ENCODE data around the gene SEMA3G. TPM values are rescaled to one million over a fixed set of nuclear protein-coding genes. Genes with fewer than 3 reads are reported as not detected.

The SEMA3G gene
- total RNA-seq, result 0.35 to 0.80 TPM (median 0.66 TPM) in 3 replicates

DNA sequence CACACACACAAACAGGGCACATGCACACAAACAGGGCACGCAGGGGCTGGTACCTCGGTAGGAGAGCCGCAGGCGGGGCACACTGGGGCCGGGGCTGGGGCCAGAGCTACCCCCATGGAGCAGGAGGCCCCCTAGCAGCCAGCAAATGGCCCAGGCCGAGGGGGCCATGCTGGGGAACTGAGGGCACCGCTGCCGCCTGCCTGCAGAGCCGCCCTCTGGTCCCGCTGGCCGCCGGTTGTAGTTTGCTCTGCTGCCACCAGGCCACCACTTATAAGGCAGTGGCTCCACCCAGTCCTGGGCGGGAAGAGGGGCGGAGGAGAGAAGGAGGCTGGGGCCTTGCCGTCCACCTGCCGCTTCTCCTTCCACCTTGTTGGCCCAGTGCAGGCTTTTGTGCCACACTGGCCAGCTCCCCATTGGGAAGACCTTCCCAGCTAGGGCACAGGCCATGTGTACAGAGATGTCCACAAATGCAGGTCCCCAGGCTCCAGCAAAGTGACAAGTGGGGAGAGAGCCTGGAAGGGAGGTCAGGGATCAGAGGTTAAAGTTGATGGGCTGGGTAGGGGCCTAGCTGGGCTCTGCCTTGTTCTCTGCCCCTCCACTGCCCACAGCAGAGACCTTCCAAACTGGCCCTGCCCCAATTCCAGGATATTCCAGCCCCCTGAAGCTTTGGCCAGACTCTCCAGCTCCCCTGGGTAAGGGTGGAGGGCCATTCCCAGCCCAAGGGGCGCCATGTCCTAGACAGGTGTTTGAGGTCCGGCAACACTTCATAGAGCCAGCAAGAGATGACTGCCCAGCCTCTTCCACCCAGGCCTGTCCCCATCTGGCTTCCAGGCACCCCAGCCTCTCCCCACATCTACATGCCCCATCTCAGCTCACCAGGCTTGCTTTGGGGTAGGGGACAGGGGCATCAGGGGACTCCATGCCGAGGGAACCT is at the start of gene SEMA3G:
Gene SEMA3G, minus strand, starts transcription at position 244 of the 934 bp plus-strand sequence. Its CDS starts 76 bp downstream, at position 168.
- H3K36me3 Mint-ChIP-seq, result no peaks in the 10 kb centered on the region
- H3K4me1 Mint-ChIP-seq, result peaks cover 11% of the 10 kb centered on the region
- H3K4me3 Mint-ChIP-seq, result no peak within 1 kb of the TSS
- TF ChIP-seq, protein P1, sequence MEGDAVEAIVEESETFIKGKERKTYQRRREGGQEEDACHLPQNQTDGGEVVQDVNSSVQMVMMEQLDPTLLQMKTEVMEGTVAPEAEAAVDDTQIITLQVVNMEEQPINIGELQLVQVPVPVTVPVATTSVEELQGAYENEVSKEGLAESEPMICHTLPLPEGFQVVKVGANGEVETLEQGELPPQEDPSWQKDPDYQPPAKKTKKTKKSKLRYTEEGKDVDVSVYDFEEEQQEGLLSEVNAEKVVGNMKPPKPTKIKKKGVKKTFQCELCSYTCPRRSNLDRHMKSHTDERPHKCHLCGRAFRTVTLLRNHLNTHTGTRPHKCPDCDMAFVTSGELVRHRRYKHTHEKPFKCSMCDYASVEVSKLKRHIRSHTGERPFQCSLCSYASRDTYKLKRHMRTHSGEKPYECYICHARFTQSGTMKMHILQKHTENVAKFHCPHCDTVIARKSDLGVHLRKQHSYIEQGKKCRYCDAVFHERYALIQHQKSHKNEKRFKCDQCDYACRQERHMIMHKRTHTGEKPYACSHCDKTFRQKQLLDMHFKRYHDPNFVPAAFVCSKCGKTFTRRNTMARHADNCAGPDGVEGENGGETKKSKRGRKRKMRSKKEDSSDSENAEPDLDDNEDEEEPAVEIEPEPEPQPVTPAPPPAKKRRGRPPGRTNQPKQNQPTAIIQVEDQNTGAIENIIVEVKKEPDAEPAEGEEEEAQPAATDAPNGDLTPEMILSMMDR (IDR thresholded peaks at IDR 0.05; ENCODE audit: unreplicated experiment), result peak; percentile 54
- H3K9me3 Mint-ChIP-seq, result no peaks in the 10 kb centered on the region
- no peaks in the 10 kb centered on the region for H3K27me3 Mint-ChIP-seq (ENCODE audit: low read depth)
- H3K27ac Mint-ChIP-seq, result no peak within 1 kb of the TSS
- DNase-seq (ENCODE audit: low spot score in 2 of 2, unreplicated experiment in 2 of 2), result no peak

DNA sequence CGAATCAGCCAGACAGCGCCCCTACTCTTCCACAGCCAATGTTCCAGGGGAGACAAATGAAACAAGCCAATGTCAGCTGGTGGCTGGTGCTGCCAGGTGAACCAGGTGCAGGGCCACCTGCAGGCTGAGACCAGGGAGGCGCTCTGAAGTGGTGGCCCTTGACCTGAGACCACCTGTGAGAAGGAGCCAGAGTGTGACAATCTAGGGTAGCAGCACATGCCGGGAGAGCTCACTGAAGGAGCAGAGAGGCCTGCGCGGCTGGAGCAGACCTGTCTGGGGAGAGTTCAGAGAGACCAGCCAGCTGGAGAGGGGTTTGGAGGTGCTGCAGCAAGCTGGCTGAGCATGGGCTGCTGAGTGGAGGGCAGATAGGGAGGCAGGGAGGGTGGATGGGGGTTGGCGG is 49.5 kb upstream of the SEMA3G start:
- H3K27me3 Mint-ChIP-seq (ENCODE audit: low read depth), result no peaks in the 10 kb centered on the region
- TF ChIP-seq, protein P1 (IDR thresholded peaks at IDR 0.05; ENCODE audit: unreplicated experiment), result no peak
- H3K9me3 Mint-ChIP-seq, result no peaks in the 10 kb centered on the region
- H3K4me1 Mint-ChIP-seq, result peaks cover 4% of the 10 kb centered on the region
- H3K27ac Mint-ChIP-seq, result peak overlapping the region; percentile 80
- no peak for DNase-seq (ENCODE audit: low spot score in 2 of 2, unreplicated experiment in 2 of 2)
- H3K36me3 Mint-ChIP-seq, result peaks cover 19% of the 10 kb centered on the region
- H3K4me3 Mint-ChIP-seq, result no peak overlapping the region

DNA sequence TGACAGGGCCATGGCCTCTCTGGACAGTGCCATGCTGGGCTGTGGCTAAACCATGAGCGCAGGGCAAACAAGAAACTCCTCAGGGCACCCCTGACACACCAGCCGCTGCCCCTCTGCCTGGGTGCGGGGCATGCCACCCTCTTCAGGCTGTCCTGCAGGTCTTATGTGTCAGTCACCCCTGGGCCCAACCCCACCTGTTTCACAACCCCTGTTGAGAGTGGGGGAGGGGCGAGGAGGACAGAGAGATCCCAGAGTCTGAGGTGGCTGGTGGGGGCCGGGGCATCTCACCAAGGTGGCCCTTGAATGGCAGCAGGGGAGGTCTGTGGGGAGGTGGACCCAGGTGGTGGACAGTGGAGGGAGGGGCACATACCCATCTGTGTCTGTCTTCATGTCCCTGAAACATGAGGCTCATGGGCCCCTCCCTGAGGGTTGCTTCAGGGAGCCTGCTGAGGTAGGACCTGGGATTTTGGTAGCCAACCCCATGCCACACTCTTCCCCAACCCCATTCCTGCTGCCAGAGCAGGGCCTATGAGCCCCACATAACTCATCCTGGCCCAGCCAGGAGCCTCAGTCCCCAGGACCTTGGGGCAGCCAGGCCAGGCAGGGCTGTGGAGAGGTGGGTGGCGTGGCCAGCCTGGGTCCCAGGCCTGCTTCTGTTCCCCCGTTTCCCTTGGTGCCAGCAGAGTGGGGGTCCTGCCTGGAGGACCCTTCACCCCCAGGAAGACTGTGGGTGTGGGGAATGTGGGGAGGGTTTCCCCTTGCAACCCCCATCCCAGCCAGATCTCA is 48.5 kb upstream of the SEMA3G start:
- H3K36me3 Mint-ChIP-seq, result peaks cover 19% of the 10 kb centered on the region
- H3K9me3 Mint-ChIP-seq, result no peaks in the 10 kb centered on the region
- peaks cover 4% of the 10 kb centered on the region for H3K4me1 Mint-ChIP-seq
- DNase-seq (ENCODE audit: low spot score in 2 of 2, unreplicated experiment in 2 of 2), result no peak
- H3K4me3 Mint-ChIP-seq, result no peak overlapping the region
- TF ChIP-seq, protein P1 (IDR thresholded peaks at IDR 0.05; ENCODE audit: unreplicated experiment), result no peak
- H3K27ac Mint-ChIP-seq, result no peak overlapping the region
- no peaks in the 10 kb centered on the region for H3K27me3 Mint-ChIP-seq (ENCODE audit: low read depth)

DNA sequence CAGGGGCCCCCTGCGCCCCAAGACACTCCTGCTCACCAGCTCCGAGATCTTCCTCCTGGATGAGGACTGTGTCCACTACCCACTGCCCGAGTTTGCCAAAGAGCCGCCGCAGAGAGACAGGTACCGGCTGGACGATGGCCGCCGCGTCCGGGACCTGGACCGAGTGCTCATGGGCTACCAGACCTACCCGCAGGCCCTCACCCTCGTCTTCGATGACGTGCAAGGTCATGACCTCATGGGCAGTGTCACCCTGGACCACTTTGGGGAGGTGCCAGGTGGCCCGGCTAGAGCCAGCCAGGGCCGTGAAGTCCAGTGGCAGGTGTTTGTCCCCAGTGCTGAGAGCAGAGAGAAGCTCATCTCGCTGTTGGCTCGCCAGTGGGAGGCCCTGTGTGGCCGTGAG is 47.2 kb upstream of the SEMA3G start:
- no peak overlapping the region for H3K27ac Mint-ChIP-seq
- no peak overlapping the region for H3K4me3 Mint-ChIP-seq
- no peaks in the 10 kb centered on the region for H3K9me3 Mint-ChIP-seq
- TF ChIP-seq, protein P1 (IDR thresholded peaks at IDR 0.05; ENCODE audit: unreplicated experiment), result no peak
- peaks cover 4% of the 10 kb centered on the region for H3K4me1 Mint-ChIP-seq
- no peak for DNase-seq (ENCODE audit: low spot score in 2 of 2, unreplicated experiment in 2 of 2)
- peaks cover 28% of the 10 kb centered on the region for H3K36me3 Mint-ChIP-seq
- no peaks in the 10 kb centered on the region for H3K27me3 Mint-ChIP-seq (ENCODE audit: low read depth)

DNA sequence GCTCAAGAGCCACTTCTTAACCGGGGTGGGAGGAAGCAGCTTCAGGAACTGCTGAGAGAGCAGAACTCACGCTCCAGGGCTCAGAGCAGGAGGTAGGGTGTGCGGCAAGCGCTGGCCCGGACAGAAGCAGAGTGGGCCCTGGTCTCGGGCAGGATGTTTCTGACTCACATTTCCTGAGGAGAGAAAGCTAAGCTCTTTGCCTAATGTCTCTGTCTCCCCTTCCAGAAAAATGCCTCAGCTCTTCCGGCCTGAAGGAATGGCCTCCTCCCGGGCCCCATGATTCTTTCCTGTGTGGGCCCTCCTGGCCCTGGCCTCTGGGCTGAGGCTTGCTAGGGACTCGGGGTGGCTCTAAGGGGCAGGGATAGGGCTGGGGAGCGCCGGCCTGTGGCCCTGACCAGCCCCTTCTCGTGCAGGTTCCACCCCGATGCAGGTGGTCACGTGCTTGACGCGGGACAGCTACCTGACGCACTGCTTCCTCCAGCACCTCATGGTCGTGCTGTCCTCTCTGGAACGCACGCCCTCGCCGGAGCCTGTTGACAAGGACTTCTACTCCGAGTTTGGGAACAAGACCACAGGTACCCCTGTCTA is 46.1 kb upstream of the SEMA3G start:
- DNase-seq (ENCODE audit: low spot score in 2 of 2, unreplicated experiment in 2 of 2), result no peak
- H3K9me3 Mint-ChIP-seq, result no peaks in the 10 kb centered on the region
- H3K4me1 Mint-ChIP-seq, result peaks cover 4% of the 10 kb centered on the region
- H3K27me3 Mint-ChIP-seq (ENCODE audit: low read depth), result no peaks in the 10 kb centered on the region
- H3K4me3 Mint-ChIP-seq, result no peak overlapping the region
- TF ChIP-seq, protein P1 (IDR thresholded peaks at IDR 0.05; ENCODE audit: unreplicated experiment), result no peak
- peaks cover 28% of the 10 kb centered on the region for H3K36me3 Mint-ChIP-seq
- H3K27ac Mint-ChIP-seq, result no peak overlapping the region
